GM06990 (cell line): Measurements from ENCODE around the gene KAT2B.

ENCODE experiments used
- DNase-seq: peaks from one replicate; pipeline ENCODE4 v3.0.0-alpha.2; 2011; ENCODE audit not compliant: insufficient read length; ENCODE audit errors: extremely low read depth
- H3K27me3 ChIP-seq: replicated peaks from 2 replicates; pipeline ENCODE4 v1.6.0; 2011; ENCODE audit warnings: low read length; ENCODE audit not compliant: control insufficient read depth, insufficient read depth
- H3K36me3 ChIP-seq: 2 replicates; pipeline ENCODE4 v1.5.1; 2011; ENCODE audit warnings: low read length; ENCODE audit not compliant: control insufficient read depth, insufficient read depth
- H3K4me3 ChIP-seq: replicated peaks from 2 replicates; pipeline ENCODE4 v1.5.1; 2011; ENCODE audit warnings: low read depth, mild to moderate bottlenecking, control low read depth, low read length
- TF ChIP-seq, protein P1 (sequence below): IDR thresholded peaks from 2 replicates; pipeline ENCODE4 v1.5.1; 2011; ENCODE audit warnings: low read length, control low read depth, mild to moderate bottlenecking, inconsistent platforms; ENCODE audit not compliant: insufficient read depth, poor library complexity, severe bottlenecking

KAT2B gene

GRCh38 chr3:20143519-20143918 is 103.3 kb downstream of the KAT2B start:
- DNase-seq: no peak
- TF ChIP-seq, protein P1, sequence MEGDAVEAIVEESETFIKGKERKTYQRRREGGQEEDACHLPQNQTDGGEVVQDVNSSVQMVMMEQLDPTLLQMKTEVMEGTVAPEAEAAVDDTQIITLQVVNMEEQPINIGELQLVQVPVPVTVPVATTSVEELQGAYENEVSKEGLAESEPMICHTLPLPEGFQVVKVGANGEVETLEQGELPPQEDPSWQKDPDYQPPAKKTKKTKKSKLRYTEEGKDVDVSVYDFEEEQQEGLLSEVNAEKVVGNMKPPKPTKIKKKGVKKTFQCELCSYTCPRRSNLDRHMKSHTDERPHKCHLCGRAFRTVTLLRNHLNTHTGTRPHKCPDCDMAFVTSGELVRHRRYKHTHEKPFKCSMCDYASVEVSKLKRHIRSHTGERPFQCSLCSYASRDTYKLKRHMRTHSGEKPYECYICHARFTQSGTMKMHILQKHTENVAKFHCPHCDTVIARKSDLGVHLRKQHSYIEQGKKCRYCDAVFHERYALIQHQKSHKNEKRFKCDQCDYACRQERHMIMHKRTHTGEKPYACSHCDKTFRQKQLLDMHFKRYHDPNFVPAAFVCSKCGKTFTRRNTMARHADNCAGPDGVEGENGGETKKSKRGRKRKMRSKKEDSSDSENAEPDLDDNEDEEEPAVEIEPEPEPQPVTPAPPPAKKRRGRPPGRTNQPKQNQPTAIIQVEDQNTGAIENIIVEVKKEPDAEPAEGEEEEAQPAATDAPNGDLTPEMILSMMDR: no peak
- no peaks in the 10 kb centered on the region for H3K27me3 ChIP-seq
- H3K4me3 ChIP-seq: no peak overlapping the region
- H3K36me3 ChIP-seq: no peaks in the 10 kb centered on the region; the same call in 1 of the 2 replicates

DNA sequence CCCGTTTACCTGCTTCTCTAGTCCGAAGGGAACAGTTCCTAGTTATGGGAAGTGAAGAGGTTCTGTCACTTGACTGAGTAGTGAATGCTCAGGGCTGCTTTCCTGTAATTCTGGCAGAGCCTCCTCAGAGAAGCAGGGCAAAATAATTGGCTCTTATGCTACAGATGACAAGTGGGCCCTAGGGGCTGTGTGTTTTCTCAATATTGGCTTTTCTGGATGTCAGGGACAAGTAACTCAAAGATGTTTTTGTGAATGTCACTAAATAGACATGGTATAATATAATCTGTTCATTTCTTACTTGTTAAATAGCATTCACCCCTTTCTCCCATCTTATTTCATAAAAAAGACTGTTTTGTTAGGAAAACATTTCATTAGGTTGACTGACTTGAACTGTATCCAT is 105.6 kb downstream of the KAT2B start:
- TF ChIP-seq, protein P1: no peak
- DNase-seq: no peak
- Histone ChIP-seq H3K4me3 (no peak overlapping the region), H3K36me3 (no peaks in the 10 kb centered on the region; the same call in 1 of the 2 replicates), H3K27me3 (no peaks in the 10 kb centered on the region)

DNA sequence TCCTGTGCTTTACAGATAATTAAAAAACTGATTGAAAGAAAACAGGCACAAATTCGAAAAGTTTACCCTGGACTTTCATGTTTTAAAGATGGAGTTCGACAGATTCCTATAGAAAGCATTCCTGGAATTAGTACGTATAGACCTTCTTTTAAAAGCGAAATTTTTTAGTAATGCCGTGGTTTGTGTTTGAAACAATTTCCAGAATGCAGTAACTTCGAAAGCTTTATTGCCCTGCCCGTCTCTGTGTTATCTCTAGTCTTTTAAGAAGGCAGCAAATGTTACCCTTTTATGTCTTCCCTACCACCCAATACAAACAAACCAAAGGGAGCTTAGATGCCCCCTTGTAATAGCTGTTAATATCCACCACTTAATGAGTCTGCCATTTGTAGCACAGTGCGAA is 106.1 kb downstream of the KAT2B start:
- DNase-seq: no peak
- TF ChIP-seq, protein P1: no peak
- Histone ChIP-seq H3K36me3 (no peaks in the 10 kb centered on the region; the same call in 1 of the 2 replicates), H3K4me3 (no peak overlapping the region), H3K27me3 (no peaks in the 10 kb centered on the region)

GRCh38 chr3:20147361-20147760 is 107.1 kb downstream of the KAT2B start:
- TF ChIP-seq, protein P1: no peak
- Histone ChIP-seq H3K36me3 (no peaks in the 10 kb centered on the region; the same call in 1 of the 2 replicates), H3K27me3 (no peaks in the 10 kb centered on the region), H3K4me3 (no peak overlapping the region)
- DNase-seq: no peak

GRCh38 chr3:20148466-20148865 is 108.2 kb downstream of the KAT2B start:
- Histone ChIP-seq H3K27me3 (no peaks in the 10 kb centered on the region), H3K36me3 (no peaks in the 10 kb centered on the region; the same call in 1 of the 2 replicates), H3K4me3 (no peak overlapping the region)
- DNase-seq: no peak
- TF ChIP-seq, protein P1: no peak

DNA sequence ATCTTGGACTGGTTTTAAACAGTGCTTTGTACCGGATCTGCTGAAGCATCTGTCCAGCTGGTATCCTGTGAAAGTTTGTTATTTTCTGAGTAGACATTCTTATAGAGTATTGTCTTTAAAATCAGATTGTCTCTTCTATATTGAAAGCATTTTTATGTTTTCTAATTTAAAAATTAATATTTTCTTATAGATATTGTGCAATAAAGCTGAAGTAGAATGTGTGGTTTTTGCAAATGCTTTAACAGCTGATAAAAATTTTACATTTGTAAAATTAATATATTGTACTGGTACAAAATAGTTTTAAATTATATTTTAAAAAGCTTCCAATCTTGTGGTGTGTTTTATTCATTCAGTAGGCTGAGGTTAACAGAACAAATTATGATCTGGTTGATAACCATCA is 113.8 kb downstream of the KAT2B start:
- DNase-seq: no peak
- Histone ChIP-seq H3K36me3 (no peaks in the 10 kb centered on the region; the same call in none of the 2 replicates), H3K27me3 (no peaks in the 10 kb centered on the region), H3K4me3 (no peak overlapping the region)
- TF ChIP-seq, protein P1: no peak
